Measurements from ENCODE around the gene TGFBR1.

The TGFBR1 gene

GRCh38 chr9:99078717-99079116, 26.2 kb upstream of the TGFBR1 start:
- Histone ChIP-seq H3K36me3 (ENCODE audit: insufficient read depth, low read length) (no peaks in the 10 kb centered on the region), H3K4me2 (ENCODE audit: low read depth, low read length, poor library complexity, severe bottlenecking) (no peak overlapping the region), H3K9me3 (ENCODE audit: insufficient read depth, low read depth, low read length) (no peaks in the 10 kb centered on the region), H3F3A (ENCODE audit: low read depth) (peaks cover 9% of the 10 kb centered on the region; the same call in 1 of the 2 replicates), H3K9me2 (replicated peaks; ENCODE audit: low read depth, low read length) (no peaks in the 10 kb centered on the region), H4K20me1 (ENCODE audit: insufficient read depth, low read length, poor library complexity, severe bottlenecking) (no peaks in the 10 kb centered on the region), H3K4me1 (ENCODE audit: insufficient read depth, low read length, poor library complexity, severe bottlenecking) (peaks cover 40% of the 10 kb centered on the region), H3K4me3 (ENCODE audit: low read length, poor library complexity, severe bottlenecking) (no peak overlapping the region), H3K79me2 (ENCODE audit: insufficient read depth, low read length) (no peaks in the 10 kb centered on the region), H3K27me3 (ENCODE audit: insufficient read depth, low read length, poor library complexity, severe bottlenecking) (no peaks in the 10 kb centered on the region), H3K9ac (ENCODE audit: low read depth, low read length, poor library complexity, severe bottlenecking) (no peak overlapping the region), H2AFZ (ENCODE audit: low read length) (no peak overlapping the region)
- no peak for TF ChIP-seq CTCF (conservative IDR thresholded peaks at IDR 0.05; ENCODE audit: low read length)

GRCh38 chr9:99079542-99079941, 25.4 kb upstream of the TGFBR1 start:
- Histone ChIP-seq H2AFZ (ENCODE audit: low read length) (no peak overlapping the region), H3K79me2 (ENCODE audit: insufficient read depth, low read length) (no peaks in the 10 kb centered on the region), H3F3A (ENCODE audit: low read depth) (peaks cover 9% of the 10 kb centered on the region; the same call in 1 of the 2 replicates), H3K9me2 (replicated peaks; ENCODE audit: low read depth, low read length) (no peaks in the 10 kb centered on the region), H3K9me3 (ENCODE audit: insufficient read depth, low read depth, low read length) (no peaks in the 10 kb centered on the region), H3K4me2 (ENCODE audit: low read depth, low read length, poor library complexity, severe bottlenecking) (no peak overlapping the region), H3K27me3 (ENCODE audit: insufficient read depth, low read length, poor library complexity, severe bottlenecking) (no peaks in the 10 kb centered on the region), H4K20me1 (ENCODE audit: insufficient read depth, low read length, poor library complexity, severe bottlenecking) (no peaks in the 10 kb centered on the region), H3K36me3 (ENCODE audit: insufficient read depth, low read length) (no peaks in the 10 kb centered on the region), H3K9ac (ENCODE audit: low read depth, low read length, poor library complexity, severe bottlenecking) (no peak overlapping the region), H3K4me3 (ENCODE audit: low read length, poor library complexity, severe bottlenecking) (no peak overlapping the region), H3K4me1 (ENCODE audit: insufficient read depth, low read length, poor library complexity, severe bottlenecking) (peaks cover 35% of the 10 kb centered on the region)
- TF ChIP-seq EZH2phosphoT487 (IDR thresholded peaks at IDR 0.05; ENCODE audit: borderline replicate concordance) (no peak), CTCF (conservative IDR thresholded peaks at IDR 0.05; ENCODE audit: low read length) (no peak)

- no peak overlapping the region for H3K9ac ChIP-seq (ENCODE audit: low read depth, low read length, poor library complexity, severe bottlenecking)
- no peaks in the 10 kb centered on the region for H3K9me3 ChIP-seq (ENCODE audit: insufficient read depth, low read depth, low read length)
- no peaks in the 10 kb centered on the region for H3K27me3 ChIP-seq (ENCODE audit: insufficient read depth, low read length, poor library complexity, severe bottlenecking)
- H3K36me3 ChIP-seq (ENCODE audit: insufficient read depth, low read length), result no peaks in the 10 kb centered on the region
- H3K9me2 ChIP-seq (replicated peaks; ENCODE audit: low read depth, low read length), result no peaks in the 10 kb centered on the region
- H3F3A ChIP-seq (ENCODE audit: low read depth), result no peaks in the 10 kb centered on the region
- peaks cover 10% of the 10 kb centered on the region for H3K4me1 ChIP-seq (ENCODE audit: insufficient read depth, low read length, poor library complexity, severe bottlenecking)
- no peak overlapping the region for H3K4me3 ChIP-seq (ENCODE audit: low read length, poor library complexity, severe bottlenecking)
- no peak for TF ChIP-seq EZH2phosphoT487 (IDR thresholded peaks at IDR 0.05; ENCODE audit: borderline replicate concordance)
- TF ChIP-seq CTCF (conservative IDR thresholded peaks at IDR 0.05; ENCODE audit: low read length), result no peak
- no peaks in the 10 kb centered on the region for H3K79me2 ChIP-seq (ENCODE audit: insufficient read depth, low read length)
- H2AFZ ChIP-seq (ENCODE audit: low read length), result no peak overlapping the region
- no peaks in the 10 kb centered on the region for H4K20me1 ChIP-seq (ENCODE audit: insufficient read depth, low read length, poor library complexity, severe bottlenecking)
- no peak overlapping the region for H3K4me2 ChIP-seq (ENCODE audit: low read depth, low read length, poor library complexity, severe bottlenecking)
These were observed 21.9 kb upstream of the TGFBR1 start for GRCh38 chr9:99083051-99083450.

Data from Loucy (cell line).